K562 (cell line): ENCODE data around the gene FAM24A. TPM values are rescaled to one million over a fixed set of nuclear protein-coding genes. Genes with fewer than 3 reads are reported as not detected.

Experiments
- ATAC-seq: fragments of 200-7000 bp; cut with Tn5 transposase; 3 replicates; pipeline ENCODE4 v1.9.1; 2020; ENCODE audit warnings: moderate library complexity
- BruUV-seq: library from RNA; stranded (reverse); fragments of 400-500 nt; replicated peaks from 2 replicates; lab custom pipeline; 2021; lab: Mats Ljungman, UMichigan
- CTCF ChIA-PET: fragments of 300-600 bp; formaldehyde crosslinking; extraction: SDS; loops from one replicate; lab custom pipeline; 2021; ENCODE audit warnings: low intra/inter-chr PET ratio; lab: Yijun Ruan, JAX
- POLR2A ChIA-PET: fragments of 300-600, 350-650 bp; sonication (Branson Sonifier 250); formaldehyde crosslinking; extraction: SDS; loops from one replicate; lab custom pipeline; 2021; ENCODE audit warnings: antibody characterized with exemption, inconsistent platforms; lab: Yijun Ruan, JAX
- DNase-seq, 4 experiments: peaks; one replicate each; pipeline versions ENCODE4 v3.0.0 to v3.0.0-alpha.2; 2011 to 2018; ENCODE audit warnings: low spot score in 3 of 4, mixed read lengths in 3 of 4; ENCODE audit errors: extremely low read depth in 1 of 4
- FAIRE-seq: peaks from 2 replicates; lab custom pipeline; 2011; peaks lifted over from hg19 to GRCh38; lab: Jason Lieb, UNC
- H2AFZ ChIP-seq: 2 replicates; pipeline ENCODE4 v1.6.0; 2011; ENCODE audit warnings: low read depth, low read length, control low read depth, inconsistent platforms
- H3K27ac ChIP-seq: fragments of 200-600 bp; 3 replicates; pipeline ENCODE4 v1.8.0; 2011; ENCODE audit warnings: low read depth, mild to moderate bottlenecking, control low read depth, inconsistent platforms, low read length, moderate library complexity, mixed read lengths; ENCODE audit errors: extremely low read depth
- H3K27me3 ChIP-seq, 2 experiments: fragments of 300-600 bp in 1 of 2; 2 replicates in 1 of 2; 3 replicates in 1 of 2; pipeline versions ENCODE4 v1.6.0 to v1.8.0; 2011; ENCODE audit warnings: inconsistent platforms in 2 of 2, low read length in 2 of 2, mild to moderate bottlenecking in 1 of 2, mixed read lengths in 1 of 2, moderate library complexity in 1 of 2; ENCODE audit not compliant: control insufficient read depth in 2 of 2, insufficient read depth in 2 of 2
- H3K36me3 ChIP-seq: fragments of 300-600 bp; 3 replicates; pipeline ENCODE4 v1.8.0; 2011; ENCODE audit warnings: mild to moderate bottlenecking, low read length, inconsistent platforms; ENCODE audit not compliant: control insufficient read depth, insufficient read depth
- H3K4me1 ChIP-seq, 2 experiments: fragments of 200-600 bp in 1 of 2; replicated peaks in 1 of 2; 2 replicates in 1 of 2; 3 replicates in 1 of 2; pipeline versions ENCODE4 v1.5.1 to v1.8.0; 2011; ENCODE audit warnings: inconsistent platforms in 2 of 2, low read length in 2 of 2, mild to moderate bottlenecking in 1 of 2, mixed read lengths in 1 of 2, moderate library complexity in 1 of 2; ENCODE audit not compliant: control insufficient read depth in 2 of 2, insufficient read depth in 2 of 2
- H3K4me2 ChIP-seq: 2 replicates; pipeline ENCODE4 v1.6.1; 2011; ENCODE audit warnings: low read length, control low read depth, inconsistent platforms, mixed read lengths; ENCODE audit not compliant: insufficient read depth
- H3K4me3 ChIP-seq: fragments of 200-600 bp; sonication (generic), shearing (Covaris generic); 2 replicates; pipeline ENCODE4 v1.5.1; 2016; ENCODE audit warnings: control low read depth, inconsistent platforms
- H3K79me2 ChIP-seq: fragments of 200-600 bp; 3 replicates; pipeline ENCODE4 v1.8.0; 2011; ENCODE audit warnings: low read length, inconsistent platforms; ENCODE audit not compliant: control insufficient read depth, insufficient read depth
- H3K9ac ChIP-seq, 2 experiments: 2 replicates each; pipeline versions ENCODE4 v1.6.0 to v1.6.1; 2011; ENCODE audit warnings: low read depth in 2 of 2, low read length in 2 of 2, control low read depth in 1 of 2, inconsistent platforms in 1 of 2, mild to moderate bottlenecking in 1 of 2, mixed read lengths in 1 of 2; ENCODE audit not compliant: insufficient read depth in 1 of 2
- H3K9me1 ChIP-seq: one replicate; pipeline ENCODE4 v1.6.0; 2011; ENCODE audit warnings: inconsistent platforms, mild to moderate bottlenecking, low read length, moderate library complexity; ENCODE audit not compliant: control insufficient read depth, insufficient read depth
- H3K9me3 ChIP-seq: replicated peaks from 2 replicates; pipeline ENCODE4 v1.5.1; 2011; ENCODE audit warnings: low read depth, low read length, inconsistent platforms; ENCODE audit not compliant: control insufficient read depth, insufficient read depth
- H4K20me1 ChIP-seq: replicated peaks from 2 replicates; pipeline ENCODE4 v1.6.1; 2011; ENCODE audit warnings: low read length, inconsistent platforms, mixed read lengths; ENCODE audit not compliant: control insufficient read depth, insufficient read depth
- ARHGAP35 ChIP-seq: fragments of 450-650 bp; IDR thresholded peaks from 2 replicates; pipeline ENCODE4 v1.6.1; 2018; ENCODE audit not compliant: partially characterized antibody
- CBX8 ChIP-seq: fragments of 200-600 bp; sonication (generic); IDR thresholded peaks from 2 replicates; pipeline ENCODE4 v1.6.1; 2012; ENCODE audit warnings: borderline replicate concordance, mixed run types, low read depth, mild to moderate bottlenecking, moderate library complexity, mixed read lengths, low read length, control low read depth, inconsistent platforms; ENCODE audit not compliant: poor library complexity, severe bottlenecking; ENCODE audit errors: extremely low read depth
- DNMT1 ChIP-seq: fragments of 450-650 bp; IDR thresholded peaks from 2 replicates; pipeline ENCODE4 v1.6.1; 2016; ENCODE audit warnings: antibody characterized with exemption, mild to moderate bottlenecking
- GTF2E2 ChIP-seq: fragments of 200-800 bp; sonication (Bioruptor generic); IDR thresholded peaks from 2 replicates; pipeline ENCODE4 v1.6.1; 2016; ENCODE audit warnings: missing genetic modification characterization, missing compliant biosample characterization
- HCFC1 ChIP-seq: IDR thresholded peaks from 2 replicates; pipeline ENCODE4 v1.6.1; 2012; ENCODE audit warnings: low read depth, low read length, improper control_type of control experiment
- HDAC1 ChIP-seq, 2 experiments: fragments of 450-650 bp; IDR thresholded peaks; 2 replicates each; pipeline ENCODE4 v1.6.1; 2016 to 2017; ENCODE audit warnings: inconsistent platforms in 1 of 2, mild to moderate bottlenecking in 1 of 2, moderate library complexity in 1 of 2
- KLF10 ChIP-seq: fragments of 250-450 bp; sonication (Bioruptor Pico); IDR thresholded peaks from 2 replicates; pipeline ENCODE4 v1.6.1; 2021; ENCODE audit warnings: matching md5 sums
- MTA1 ChIP-seq: fragments of 450-650 bp; IDR thresholded peaks from 2 replicates; pipeline ENCODE4 v1.6.1; 2017; ENCODE audit warnings: borderline replicate concordance
- MTA2 ChIP-seq: fragments of 450-650 bp; IDR thresholded peaks from 2 replicates; pipeline ENCODE4 v1.6.1; 2016; ENCODE audit warnings: low read depth
- RB1 ChIP-seq: fragments of 450-650 bp; IDR thresholded peaks from 2 replicates; pipeline ENCODE4 v1.6.1; 2017; ENCODE audit warnings: low read depth, mild to moderate bottlenecking
- RUNX1 ChIP-seq: sonication (generic); IDR thresholded peaks from 2 replicates; pipeline ENCODE4 v1.6.1; 2016; ENCODE audit warnings: antibody characterized with exemption, low read depth
- TEAD4 ChIP-seq, 2 experiments: sonication (generic) in 1 of 2; formaldehyde crosslinking in 1 of 2; IDR thresholded peaks; 2 replicates each; pipeline versions ENCODE4 v1.6.1 to v1.8.0; 2012 to 2022; ENCODE audit warnings: borderline replicate concordance in 1 of 2, inconsistent platforms in 1 of 2, low read length in 1 of 2, mild to moderate bottlenecking in 1 of 2, missing genetic modification reagents in 1 of 2
- ZBTB7A ChIP-seq: IDR thresholded peaks from 2 replicates; pipeline ENCODE4 v1.6.1; 2011; ENCODE audit warnings: low read depth, mild to moderate bottlenecking, low read length, moderate library complexity, borderline replicate concordance; ENCODE audit not compliant: control insufficient read depth
- ZFP1 ChIP-seq: fragments of 450-650 bp; formaldehyde crosslinking; IDR thresholded peaks from 2 replicates; pipeline ENCODE4 v1.4.0; 2020; ENCODE audit warnings: mild to moderate bottlenecking, mixed read lengths
- ZNF77 ChIP-seq: fragments of 250-450 bp; sonication (Bioruptor Pico); IDR thresholded peaks from 2 replicates; pipeline ENCODE4 v1.5.0; 2020
- ZNF785 ChIP-seq: fragments of 250-450 bp; sonication (Bioruptor Pico); IDR thresholded peaks from 2 replicates; pipeline ENCODE4 v1.4.0; 2020; ENCODE audit warnings: mild to moderate bottlenecking
- WGBS: fragments of 100-300 bp; shearing (Covaris generic); methylation state at CpG from one replicate; pipeline ENCODE4 v1.1.6; 2016; ENCODE audit warnings: low coverage, mixed read lengths; ENCODE audit not compliant: insufficient coverage; ENCODE audit errors: missing lambda C conversion rate; 5-methylcytosine and 5-hydroxymethylcytosine counted together
- in situ Hi-C: fragments of 300-500 bp; cut with MboI; formaldehyde crosslinking; loops from 4 replicates; pipeline ENCODE4 v1.15.0; 2018; ENCODE audit warnings: inconsistent platforms, mixed read lengths
- intact Hi-C: fragments of 100-400 bp; cut with micrococcal nuclease; formaldehyde crosslinking; loops from 2 replicates; pipeline ENCODE4 v1.14.2; 2022
- polyA plus RNA-seq, 8 experiments: library from polyadenylated mRNA; depleted of rRNA in 4 of 8; stranded (reverse) in 5 of 8; unstranded in 3 of 8; fragments of >200 nt; fragmentation: Nextera tagmentation in 2 of 8; fragmentation: Illumina TruSeq in 1 of 8; extraction: Ambion mirVana in 2 of 8; extraction: Trizol in 1 of 8; gene quantifications; 2 replicates each; pipeline versions ENCODE4 v1.2.1 to v1.2.3, GENCODE V29; 2011 to 2014; ENCODE audit warnings: inconsistent platforms in 1 of 8, missing spikeins in 1 of 8
- total RNA-seq, 7 experiments: library from RNA; depleted of rRNA in 6 of 7; stranded (reverse); fragments of >200 nt in 6 of 7; fragmentation: Illumina TruSeq in 2 of 7; extraction: Trizol in 2 of 7; gene quantifications; 2 replicates each; pipeline versions ENCODE4 v1.2.1 to v1.2.3, GENCODE V29; 2011 to 2021; ENCODE audit warnings: low replicate concordance in 1 of 7
- TF ChIP-seq, protein P1 (sequence below): fragments of 250-450 bp; sonication (Bioruptor Pico); IDR thresholded peaks from 2 replicates; pipeline ENCODE4 v1.4.0; 2020; ENCODE audit warnings: mild to moderate bottlenecking
- TF ChIP-seq, protein P2 (sequence below): sonication (generic); formaldehyde crosslinking; IDR thresholded peaks from 2 replicates; pipeline ENCODE4 v1.8.0; 2023; ENCODE audit warnings: mild to moderate bottlenecking, missing genetic modification reagents

The FAM24A gene
- total and polyA plus RNA-seq, 9 of the 15 experiments (the other 6 are each of a cell fraction or from before 2014, with no cell fraction given) = not detected

DNA sequence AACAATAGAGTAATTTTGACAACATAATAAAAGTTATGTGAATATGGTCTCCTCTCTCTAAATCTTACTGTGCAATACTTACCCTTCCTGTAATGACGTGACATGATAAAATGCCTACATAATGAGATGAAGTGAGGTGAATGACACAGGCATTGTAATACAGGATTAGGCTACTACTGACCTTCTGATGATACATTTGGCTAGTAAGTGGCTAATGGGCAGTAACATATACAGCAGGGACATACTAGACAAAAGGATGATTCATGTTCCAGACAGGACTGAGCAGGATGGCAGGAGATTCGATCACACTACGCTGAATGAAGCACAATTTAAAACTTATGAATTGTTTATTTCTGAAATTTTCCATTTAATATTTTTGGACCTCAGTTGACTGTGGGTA is 38.9 kb downstream of the FAM24A start (continued):
- TF ChIP-seq TEAD4 (IDR thresholded peaks at IDR 0.05; ENCODE audit: low read length) (no peak), TEAD4 (CRISPR knock-in tag; IDR thresholded peaks at IDR 0.05; ENCODE audit: borderline replicate concordance) (no peak), DNMT1 (no peak), ARHGAP35 (no peak), HCFC1 (no peak)
- TF ChIP-seq, protein P1, sequence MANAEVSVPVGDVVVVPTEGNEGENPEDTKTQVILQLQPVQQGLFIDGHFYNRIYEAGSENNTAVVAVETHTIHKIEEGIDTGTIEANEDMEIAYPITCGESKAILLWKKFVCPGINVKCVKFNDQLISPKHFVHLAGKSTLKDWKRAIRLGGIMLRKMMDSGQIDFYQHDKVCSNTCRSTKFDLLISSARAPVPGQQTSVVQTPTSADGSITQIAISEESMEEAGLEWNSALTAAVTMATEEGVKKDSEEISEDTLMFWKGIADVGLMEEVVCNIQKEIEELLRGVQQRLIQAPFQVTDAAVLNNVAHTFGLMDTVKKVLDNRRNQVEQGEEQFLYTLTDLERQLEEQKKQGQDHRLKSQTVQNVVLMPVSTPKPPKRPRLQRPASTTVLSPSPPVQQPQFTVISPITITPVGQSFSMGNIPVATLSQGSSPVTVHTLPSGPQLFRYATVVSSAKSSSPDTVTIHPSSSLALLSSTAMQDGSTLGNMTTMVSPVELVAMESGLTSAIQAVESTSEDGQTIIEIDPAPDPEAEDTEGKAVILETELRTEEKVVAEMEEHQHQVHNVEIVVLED (CRISPR knock-in tag) = no peak

DNA sequence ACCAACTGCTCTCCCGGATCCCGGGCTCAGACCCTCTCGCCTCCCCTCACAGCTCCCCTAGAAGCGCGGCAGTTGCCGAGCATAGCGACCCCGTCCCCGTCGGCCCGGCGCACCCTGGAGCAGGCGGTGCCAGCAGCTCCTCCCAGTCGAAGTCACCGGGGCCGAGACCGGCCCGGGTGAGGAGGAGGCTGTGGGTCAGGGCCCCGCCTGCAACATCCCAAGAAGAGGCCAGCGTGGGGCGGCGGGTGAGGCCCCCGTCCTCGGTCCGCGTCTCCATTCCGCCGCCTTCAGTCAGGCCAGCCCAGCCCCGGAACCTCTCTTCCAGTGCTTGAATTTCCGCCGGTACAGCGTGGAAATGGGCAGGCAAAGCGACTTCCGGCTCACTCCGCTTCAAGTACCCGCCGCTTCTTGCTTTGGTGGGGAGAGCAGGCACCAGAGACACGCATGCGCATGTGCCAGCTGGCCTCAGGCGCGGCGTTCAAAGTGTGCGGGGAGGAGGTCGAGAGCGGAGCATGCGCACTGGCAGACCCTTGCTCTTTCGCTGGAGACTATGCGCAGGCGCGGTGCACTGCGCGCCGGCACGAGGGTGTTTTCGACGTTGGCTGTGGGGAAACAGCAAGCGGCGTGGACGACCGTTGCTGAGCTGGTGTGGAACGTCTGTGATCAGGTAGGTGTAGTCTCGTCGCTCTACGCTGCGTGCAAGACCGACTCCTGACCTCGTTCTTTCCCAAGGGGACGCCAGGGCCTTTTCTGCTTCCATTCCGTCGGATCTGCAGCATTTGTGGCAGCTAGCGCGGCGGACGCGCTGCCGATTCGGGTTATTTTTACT is 43.7 kb downstream of the FAM24A start, which contains the start of gene C10orf88:
TSS of gene C10orf88 (minus strand) at position 326 of the 829 bp plus-strand sequence. CDS start at position 277, 49 bp downstream.
- Histone ChIP-seq H3K4me1 (peaks cover 4 to 11% of the 10 kb centered on the region in 2 experiments; a peak in 3 of 5 replicates), H3K9me1 (no peaks in the 10 kb centered on the region), H3K9ac (peak within 1 kb of the TSS; percentile 84 to 96), H2AFZ (peak within 1 kb of the TSS; percentile 93), H3K4me2 (peak within 1 kb of the TSS; percentile 79), H3K36me3 (peaks cover 22% of the 10 kb centered on the region; the same call in 1 of the 3 replicates), H3K27ac (peak within 1 kb of the TSS; percentile 74), H4K20me1 (no peaks in the 10 kb centered on the region), H3K4me3 (peak within 1 kb of the TSS; percentile 87), H3K9me3 (no peaks in the 10 kb centered on the region), H3K79me2 (peaks cover 44% of the 10 kb centered on the region), H3K27me3 (no peaks in the 10 kb centered on the region)
- peak; percentile 92 for FAIRE-seq
- in situ Hi-C loops (no loop called here), intact Hi-C loops (loop anchor here (5.0 kb wide), 1 partner anchor 77 kb away; the partner anchor contains the start of gene FAM24B)
- peak; percentile 96 for DNase-seq
- POLR2A ChIA-PET = interaction anchor here (0.7 to 1.5 kb wide), 4 partner anchors 9 to 81 kb away, joined by 3 to 4 read pairs (median 3); partner anchors contain the start of gene PSTK
- WGBS = 2% methylated on average over 31 of the region's 77 CpGs
- peak; percentile 99 for ATAC-seq
- no TSS peak for BruUV-seq
- CTCF ChIA-PET = no interaction called here
- no peak; the same call in none of the 2 replicates for TF ChIP-seq RB1
- TF ChIP-seq HDAC1 (IDR thresholded peaks at IDR 0.05) = peak in 1 of 2 experiments; percentile 49; a peak in 1 of 4 replicates
- no peak for TF ChIP-seq CBX8
- TF ChIP-seq RUNX1 = no peak
- no peak for TF ChIP-seq MTA1
- TF ChIP-seq, protein P2, sequence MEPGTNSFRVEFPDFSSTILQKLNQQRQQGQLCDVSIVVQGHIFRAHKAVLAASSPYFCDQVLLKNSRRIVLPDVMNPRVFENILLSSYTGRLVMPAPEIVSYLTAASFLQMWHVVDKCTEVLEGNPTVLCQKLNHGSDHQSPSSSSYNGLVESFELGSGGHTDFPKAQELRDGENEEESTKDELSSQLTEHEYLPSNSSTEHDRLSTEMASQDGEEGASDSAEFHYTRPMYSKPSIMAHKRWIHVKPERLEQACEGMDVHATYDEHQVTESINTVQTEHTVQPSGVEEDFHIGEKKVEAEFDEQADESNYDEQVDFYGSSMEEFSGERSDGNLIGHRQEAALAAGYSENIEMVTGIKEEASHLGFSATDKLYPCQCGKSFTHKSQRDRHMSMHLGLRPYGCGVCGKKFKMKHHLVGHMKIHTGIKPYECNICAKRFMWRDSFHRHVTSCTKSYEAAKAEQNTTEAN = no peak
- no peak for TF ChIP-seq ZNF77 (CRISPR knock-in tag)
- no peak for TF ChIP-seq KLF10 (CRISPR knock-in tag)
- no peak for TF ChIP-seq MTA2
- no peak for TF ChIP-seq GTF2E2 (tag)
- TF ChIP-seq ZNF785 = no peak
- no peak for TF ChIP-seq ZFP1 (CRISPR knock-in tag)
- TF ChIP-seq ZBTB7A = no peak
